Fibroblast of lung (primary cell): ENCODE data around the gene BCL2L13. TPM values are rescaled to one million over a fixed set of nuclear protein-coding genes. Genes with fewer than 3 reads are reported as not detected.

ENCODE experiments used
- DNase-seq, 2 donors: peaks; one replicate each; pipeline versions ENCODE4 v3.0.0 to v3.0.0-alpha.2; 2010; ENCODE audit warnings: low read depth in 2 of 2
- H2AFZ ChIP-seq: 2 replicates; pipeline ENCODE4 v1.5.1; 2012; ENCODE audit warnings: low read length, control low read depth, inconsistent platforms
- H3K27ac ChIP-seq: 2 replicates; pipeline ENCODE4 v1.5.1; 2011; ENCODE audit warnings: low read length, control low read depth; ENCODE audit not compliant: insufficient read depth
- H3K27me3 ChIP-seq: 2 replicates; pipeline ENCODE4 v1.5.1; 2011; ENCODE audit warnings: mild to moderate bottlenecking, low read length; ENCODE audit not compliant: control insufficient read depth, insufficient read depth
- H3K36me3 ChIP-seq: 2 replicates; pipeline ENCODE4 v1.5.1; 2011; ENCODE audit warnings: low read length; ENCODE audit not compliant: control insufficient read depth, insufficient read depth
- H3K4me1 ChIP-seq: 2 replicates; pipeline ENCODE4 v1.5.1; 2011; ENCODE audit warnings: low read length; ENCODE audit not compliant: control insufficient read depth, insufficient read depth; ENCODE audit errors: extremely low read depth
- H3K4me2 ChIP-seq: 2 replicates; pipeline ENCODE4 v1.5.1; 2011; ENCODE audit warnings: low read length, control low read depth; ENCODE audit not compliant: insufficient read depth; ENCODE audit errors: extremely low read depth
- H3K4me3 ChIP-seq, 4 experiments: fragments of 200-600 bp in 1 of 4; sonication (generic) in 1 of 4; replicated peaks in 1 of 4; 2 replicates each; pipeline ENCODE4 v1.5.1; 2011 to 2016; ENCODE audit warnings: low read length in 4 of 4, low read depth in 3 of 4, mild to moderate bottlenecking in 3 of 4, control low read depth in 2 of 4, inconsistent platforms in 1 of 4, mixed read lengths in 1 of 4; ENCODE audit not compliant: insufficient read depth in 1 of 4; ENCODE audit errors: control extremely low read depth in 1 of 4
- H3K79me2 ChIP-seq: 2 replicates; pipeline ENCODE4 v1.5.1; 2012; ENCODE audit warnings: mild to moderate bottlenecking, low read length, inconsistent platforms; ENCODE audit not compliant: control insufficient read depth, insufficient read depth
- H3K9ac ChIP-seq: 2 replicates; pipeline ENCODE4 v1.5.1; 2011; ENCODE audit warnings: mild to moderate bottlenecking, low read length, control low read depth; ENCODE audit not compliant: insufficient read depth
- H3K9me3 ChIP-seq: 2 replicates; pipeline ENCODE4 v1.5.1; 2012; ENCODE audit warnings: low read depth, low read length; ENCODE audit not compliant: control insufficient read depth, insufficient read depth
- H4K20me1 ChIP-seq: 2 replicates; pipeline ENCODE4 v1.5.1; 2011; ENCODE audit warnings: low read length; ENCODE audit not compliant: control insufficient read depth, insufficient read depth; ENCODE audit errors: extremely low read depth
- EZH2 ChIP-seq: IDR thresholded peaks from 2 replicates; pipeline ENCODE4 v1.5.1; 2012; ENCODE audit warnings: low read length, control low read depth, mild to moderate bottlenecking; ENCODE audit errors: missing control alignments
- polyA plus RNA-seq, 2 donors: library from polyadenylated mRNA; depleted of rRNA in 1 of 2; stranded (reverse) in 1 of 2; unstranded in 1 of 2; fragments of >200 nt; gene quantifications; 2 replicates each; pipeline ENCODE4 v1.2.1, GENCODE V29; 2011 to 2012; ENCODE audit warnings: missing spikeins in 1 of 2
- total RNA-seq: library from RNA; depleted of rRNA; stranded (reverse); fragments of >200 nt; gene quantifications from 2 replicates; pipeline ENCODE4 v1.2.1, GENCODE V29; 2014
- TF ChIP-seq, protein P1 (sequence below), 2 donors: IDR thresholded peaks in 1 of 2; conservative IDR thresholded peaks in 1 of 2; 1 replicate in 1 of 2; 2 replicates in 1 of 2; pipeline ENCODE4 v1.5.1; 2011 to 2012; ENCODE audit warnings: low read length in 2 of 2, control low read depth in 1 of 2, inconsistent platforms in 1 of 2, low read depth in 1 of 2, mild to moderate bottlenecking in 1 of 2

The BCL2L13 gene
- total and polyA plus RNA-seq, 2 donors (not counting 1 experiment from before 2014, with no cell fraction given) = 65.1 to 76.8 TPM

- no peak overlapping the region for H3K9ac ChIP-seq
- H3K4me2 ChIP-seq = no peak overlapping the region
- no peak overlapping the region for H2AFZ ChIP-seq
- no peaks in the 10 kb centered on the region for H3K27me3 ChIP-seq
- no peak for TF ChIP-seq EZH2
- TF ChIP-seq, protein P1, sequence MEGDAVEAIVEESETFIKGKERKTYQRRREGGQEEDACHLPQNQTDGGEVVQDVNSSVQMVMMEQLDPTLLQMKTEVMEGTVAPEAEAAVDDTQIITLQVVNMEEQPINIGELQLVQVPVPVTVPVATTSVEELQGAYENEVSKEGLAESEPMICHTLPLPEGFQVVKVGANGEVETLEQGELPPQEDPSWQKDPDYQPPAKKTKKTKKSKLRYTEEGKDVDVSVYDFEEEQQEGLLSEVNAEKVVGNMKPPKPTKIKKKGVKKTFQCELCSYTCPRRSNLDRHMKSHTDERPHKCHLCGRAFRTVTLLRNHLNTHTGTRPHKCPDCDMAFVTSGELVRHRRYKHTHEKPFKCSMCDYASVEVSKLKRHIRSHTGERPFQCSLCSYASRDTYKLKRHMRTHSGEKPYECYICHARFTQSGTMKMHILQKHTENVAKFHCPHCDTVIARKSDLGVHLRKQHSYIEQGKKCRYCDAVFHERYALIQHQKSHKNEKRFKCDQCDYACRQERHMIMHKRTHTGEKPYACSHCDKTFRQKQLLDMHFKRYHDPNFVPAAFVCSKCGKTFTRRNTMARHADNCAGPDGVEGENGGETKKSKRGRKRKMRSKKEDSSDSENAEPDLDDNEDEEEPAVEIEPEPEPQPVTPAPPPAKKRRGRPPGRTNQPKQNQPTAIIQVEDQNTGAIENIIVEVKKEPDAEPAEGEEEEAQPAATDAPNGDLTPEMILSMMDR (conservative IDR thresholded peaks at IDR 0.05 in 1 of 2, IDR thresholded peaks at IDR 0.05 in 1 of 2; ENCODE audit: low read depth in 1 of 2, low read length in 2 of 2) = no peak
- H3K79me2 ChIP-seq = peaks cover 5% of the 10 kb centered on the region
- no peaks in the 10 kb centered on the region for H3K9me3 ChIP-seq
- peak; percentile 7 to 34 for DNase-seq
- no peaks in the 10 kb centered on the region for H3K4me1 ChIP-seq
- no peak overlapping the region for H3K4me3 ChIP-seq
- H4K20me1 ChIP-seq = no peaks in the 10 kb centered on the region
- no peaks in the 10 kb centered on the region for H3K36me3 ChIP-seq
- H3K27ac ChIP-seq = no peak overlapping the region
Observed at GRCh38 chr22:17703811-17704210, 65.3 kb downstream of the BCL2L13 start.

DNA sequence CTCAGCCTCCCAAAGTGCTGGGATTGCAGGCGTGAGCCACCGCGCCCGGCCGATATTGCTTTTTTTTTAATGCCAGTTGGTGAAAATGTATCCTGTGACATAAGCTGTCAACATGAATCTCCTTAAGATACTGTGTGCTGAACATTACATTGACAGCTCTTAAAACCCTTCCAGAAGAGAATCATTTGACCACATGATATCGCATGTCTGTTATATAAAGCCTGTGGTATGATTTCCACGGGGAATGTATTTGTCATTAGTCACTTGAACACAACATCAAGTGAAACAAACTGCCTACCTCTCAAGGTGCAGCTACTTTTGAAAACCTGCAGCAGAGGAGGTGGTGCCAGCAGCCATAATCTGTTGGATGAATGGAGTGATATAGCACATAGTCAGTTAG is 67.0 kb downstream of the BCL2L13 start:
- Histone ChIP-seq H3K4me3 (no peak overlapping the region), H3K4me1 (no peaks in the 10 kb centered on the region), H3K9me3 (no peaks in the 10 kb centered on the region), H3K27ac (no peak overlapping the region), H2AFZ (no peak overlapping the region), H3K79me2 (peaks cover 7% of the 10 kb centered on the region), H4K20me1 (no peaks in the 10 kb centered on the region), H3K36me3 (no peaks in the 10 kb centered on the region), H3K9ac (no peak overlapping the region), H3K4me2 (no peak overlapping the region), H3K27me3 (no peaks in the 10 kb centered on the region)
- TF ChIP-seq, protein P1 (conservative IDR thresholded peaks at IDR 0.05 in 1 of 2, IDR thresholded peaks at IDR 0.05 in 1 of 2; ENCODE audit: low read depth in 1 of 2, low read length in 2 of 2) = no peak
- TF ChIP-seq EZH2 = no peak
- peak in 1 of 2 donors; percentile 33 for DNase-seq

DNA sequence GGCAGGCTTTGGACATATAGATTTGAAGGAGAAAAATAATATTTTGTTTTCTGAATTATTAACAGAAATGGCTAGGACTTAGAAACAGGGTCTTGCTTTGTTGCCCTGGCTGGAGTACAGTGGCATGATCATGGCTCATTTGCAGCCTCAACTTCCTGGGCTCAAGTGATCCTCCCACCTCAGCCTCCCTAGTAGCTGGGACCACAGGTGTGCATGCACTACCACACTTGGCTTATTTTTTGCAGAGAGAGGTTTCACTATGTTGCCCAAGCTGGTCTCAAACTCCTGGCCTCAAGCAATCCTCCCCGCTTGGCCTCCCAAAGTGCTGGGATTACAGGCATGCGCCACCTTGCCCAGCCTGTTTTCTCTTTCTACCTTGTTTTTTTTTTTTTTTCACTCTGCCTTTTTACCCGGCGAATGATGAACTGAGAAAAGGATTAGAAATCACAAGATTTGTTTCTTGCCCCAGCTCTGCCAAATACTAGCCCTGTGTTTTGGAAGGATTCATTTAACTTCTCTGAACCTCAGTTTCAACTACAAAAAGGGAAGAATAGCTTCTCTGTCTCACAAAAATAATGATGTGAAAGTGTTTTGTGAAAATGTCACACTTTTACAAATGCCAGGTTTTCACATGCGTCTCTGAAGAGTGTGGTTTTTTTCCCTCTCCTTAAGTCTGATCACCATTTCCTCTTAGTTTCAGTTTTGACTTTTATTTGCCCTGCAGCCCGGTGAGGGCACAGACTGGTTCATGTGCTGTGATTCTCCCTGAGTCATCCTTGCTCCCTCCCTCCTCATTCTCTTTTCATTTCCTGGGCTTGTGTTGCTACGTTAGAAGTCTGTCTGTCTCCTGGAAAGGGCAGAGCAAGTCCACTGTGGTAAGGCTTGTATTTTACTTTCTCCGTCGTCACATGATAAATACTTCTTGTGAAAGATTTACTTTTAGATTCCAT is 67.7 kb downstream of the BCL2L13 start:
- Histone ChIP-seq H3K4me2 (peak overlapping the region; percentile 53), H3K79me2 (peaks cover 7% of the 10 kb centered on the region), H3K27me3 (no peaks in the 10 kb centered on the region), H3K4me1 (no peaks in the 10 kb centered on the region), H3K4me3 (peak overlapping the region in 3 of 4 experiments; percentile 44 to 55 (median 48)), H2AFZ (no peak overlapping the region), H4K20me1 (no peaks in the 10 kb centered on the region), H3K9me3 (no peaks in the 10 kb centered on the region), H3K36me3 (no peaks in the 10 kb centered on the region), H3K27ac (peak overlapping the region; percentile 57), H3K9ac (no peak overlapping the region)
- TF ChIP-seq EZH2 = no peak
- TF ChIP-seq, protein P1 (conservative IDR thresholded peaks at IDR 0.05 in 1 of 2, IDR thresholded peaks at IDR 0.05 in 1 of 2; ENCODE audit: low read depth in 1 of 2, low read length in 2 of 2) = no peak
- DNase-seq = peak; percentile 93 to 94
